ENCODE data around the gene CARS1.

The CARS1 gene

DNA sequence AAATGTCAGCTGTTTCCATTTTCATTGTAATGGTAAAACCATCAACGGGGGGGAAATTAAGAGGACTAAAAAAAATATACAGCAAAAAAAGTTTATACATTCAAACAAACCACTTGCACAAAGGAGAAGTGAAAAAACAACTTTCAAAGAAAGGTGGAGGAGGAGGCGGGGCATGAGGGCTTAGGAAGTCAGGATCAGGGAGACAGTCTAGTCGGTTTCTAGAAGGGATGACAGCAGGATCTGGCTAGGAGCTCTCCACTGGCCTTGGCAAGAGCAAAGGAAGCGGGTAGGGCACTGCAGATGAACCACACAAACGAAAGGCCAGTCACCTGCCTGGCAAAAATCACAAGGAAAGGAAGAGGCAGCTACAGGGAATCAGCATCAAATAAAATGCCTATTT, 96.1 kb downstream of the CARS1 start:
- Histone ChIP-seq H3K4me3 (ENCODE audit: severe bottlenecking) (no peak overlapping the region), H3K9me3 (ENCODE audit: severe bottlenecking) (no peaks in the 10 kb centered on the region), H3K36me3 (ENCODE audit: low read depth) (peaks cover 98% of the 10 kb centered on the region), H3K27ac (ENCODE audit: poor library complexity, severe bottlenecking) (no peak overlapping the region), H3K4me1 (ENCODE audit: insufficient read depth, poor library complexity, severe bottlenecking) (peaks cover 5% of the 10 kb centered on the region), H3K27me3 (ENCODE audit: insufficient read depth, poor library complexity, severe bottlenecking) (no peaks in the 10 kb centered on the region)
- no peak for DNase-seq (ENCODE audit: low spot score)
- TF ChIP-seq, protein P1, sequence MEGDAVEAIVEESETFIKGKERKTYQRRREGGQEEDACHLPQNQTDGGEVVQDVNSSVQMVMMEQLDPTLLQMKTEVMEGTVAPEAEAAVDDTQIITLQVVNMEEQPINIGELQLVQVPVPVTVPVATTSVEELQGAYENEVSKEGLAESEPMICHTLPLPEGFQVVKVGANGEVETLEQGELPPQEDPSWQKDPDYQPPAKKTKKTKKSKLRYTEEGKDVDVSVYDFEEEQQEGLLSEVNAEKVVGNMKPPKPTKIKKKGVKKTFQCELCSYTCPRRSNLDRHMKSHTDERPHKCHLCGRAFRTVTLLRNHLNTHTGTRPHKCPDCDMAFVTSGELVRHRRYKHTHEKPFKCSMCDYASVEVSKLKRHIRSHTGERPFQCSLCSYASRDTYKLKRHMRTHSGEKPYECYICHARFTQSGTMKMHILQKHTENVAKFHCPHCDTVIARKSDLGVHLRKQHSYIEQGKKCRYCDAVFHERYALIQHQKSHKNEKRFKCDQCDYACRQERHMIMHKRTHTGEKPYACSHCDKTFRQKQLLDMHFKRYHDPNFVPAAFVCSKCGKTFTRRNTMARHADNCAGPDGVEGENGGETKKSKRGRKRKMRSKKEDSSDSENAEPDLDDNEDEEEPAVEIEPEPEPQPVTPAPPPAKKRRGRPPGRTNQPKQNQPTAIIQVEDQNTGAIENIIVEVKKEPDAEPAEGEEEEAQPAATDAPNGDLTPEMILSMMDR (IDR thresholded peaks at IDR 0.05; ENCODE audit: poor library complexity, severe bottlenecking) = no peak
- ATAC-seq (ENCODE audit: low read depth) = no peak

DNA sequence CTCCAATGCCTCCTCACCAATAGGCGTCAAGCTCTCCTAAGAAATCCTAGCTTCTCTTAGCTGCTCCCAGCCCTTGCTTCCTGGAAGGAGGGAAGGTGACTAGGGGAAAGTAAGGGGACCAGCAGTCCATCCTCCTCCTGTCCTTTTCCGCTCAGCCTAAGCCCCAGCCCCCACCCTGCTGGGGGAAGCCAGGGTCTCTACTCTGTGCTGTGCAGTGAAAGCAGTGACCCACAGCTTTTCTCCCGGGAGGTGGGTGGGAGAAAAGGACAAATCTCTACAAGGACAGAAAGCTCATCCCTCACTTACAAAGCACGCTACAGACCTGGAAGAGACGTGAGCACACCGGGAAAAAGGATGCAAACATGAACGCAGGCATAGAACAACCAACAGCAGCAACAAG, 97.1 kb downstream of the CARS1 start:
- Histone ChIP-seq H3K27ac (ENCODE audit: poor library complexity, severe bottlenecking) (no peak overlapping the region), H3K4me3 (ENCODE audit: severe bottlenecking) (no peak overlapping the region), H3K36me3 (ENCODE audit: low read depth) (peaks cover 98% of the 10 kb centered on the region), H3K9me3 (ENCODE audit: severe bottlenecking) (no peaks in the 10 kb centered on the region), H3K27me3 (ENCODE audit: insufficient read depth, poor library complexity, severe bottlenecking) (no peaks in the 10 kb centered on the region), H3K4me1 (ENCODE audit: insufficient read depth, poor library complexity, severe bottlenecking) (peaks cover 5% of the 10 kb centered on the region)
- ATAC-seq (ENCODE audit: low read depth) (no peak), DNase-seq (ENCODE audit: low spot score) (no peak)
- TF ChIP-seq, protein P1 (IDR thresholded peaks at IDR 0.05; ENCODE audit: poor library complexity, severe bottlenecking) = no peak

DNA sequence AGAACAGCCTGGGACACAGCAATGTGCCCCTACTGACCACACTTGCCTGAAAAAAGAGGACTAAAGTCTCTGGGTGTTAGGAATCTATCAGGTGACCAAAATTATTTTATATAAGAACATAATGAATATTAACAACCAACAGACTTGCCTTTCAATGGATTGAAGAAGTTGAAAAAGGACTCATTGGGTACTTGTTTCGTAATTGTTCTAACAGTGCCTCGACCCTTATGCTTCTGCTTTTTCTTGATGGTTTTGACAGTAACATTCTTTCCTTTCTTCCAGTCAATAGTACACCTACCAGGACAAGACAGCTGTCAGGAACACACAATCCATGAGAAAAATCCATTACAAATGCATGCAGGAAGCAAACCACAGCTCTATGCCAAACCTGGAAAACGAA, 99.0 kb downstream of the CARS1 start:
- Histone ChIP-seq H3K4me3 (ENCODE audit: severe bottlenecking) (no peak overlapping the region), H3K4me1 (ENCODE audit: insufficient read depth, poor library complexity, severe bottlenecking) (peaks cover under 1% of the 10 kb centered on the region), H3K27ac (ENCODE audit: poor library complexity, severe bottlenecking) (no peak overlapping the region), H3K9me3 (ENCODE audit: severe bottlenecking) (no peaks in the 10 kb centered on the region), H3K27me3 (ENCODE audit: insufficient read depth, poor library complexity, severe bottlenecking) (no peaks in the 10 kb centered on the region), H3K36me3 (ENCODE audit: low read depth) (peaks cover 98% of the 10 kb centered on the region)
- DNase-seq (ENCODE audit: low spot score) = no peak
- no peak for ATAC-seq (ENCODE audit: low read depth)
- TF ChIP-seq, protein P1 (IDR thresholded peaks at IDR 0.05; ENCODE audit: poor library complexity, severe bottlenecking) = no peak

DNA sequence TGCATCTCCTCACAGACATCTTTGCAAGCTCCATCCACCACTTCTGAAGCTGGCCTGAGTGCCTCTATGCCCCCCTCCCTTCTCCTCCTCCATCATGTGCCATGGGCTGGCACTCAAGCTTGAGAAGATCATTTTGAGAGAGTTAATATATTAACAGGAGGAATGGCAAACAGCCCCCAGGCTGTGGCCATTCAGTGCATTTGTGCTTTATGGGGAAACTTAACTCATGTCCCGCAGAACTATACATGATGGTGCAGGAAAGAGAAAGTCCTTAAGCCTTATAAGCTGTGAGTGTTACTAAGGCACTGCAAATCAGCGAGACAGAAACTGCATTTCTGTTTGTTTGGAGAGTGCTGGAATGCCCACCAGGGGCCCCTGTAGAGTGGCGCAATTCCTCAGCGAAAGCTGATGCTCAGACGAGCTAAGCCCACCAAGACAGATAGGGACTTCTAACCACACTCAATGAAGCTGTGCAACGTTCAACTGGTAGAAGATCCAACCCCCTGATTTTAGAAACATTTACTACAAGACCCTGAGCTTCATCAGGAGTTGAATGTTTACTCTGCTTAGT, 101.2 kb downstream of the CARS1 start:
- TF ChIP-seq, protein P1 (IDR thresholded peaks at IDR 0.05; ENCODE audit: poor library complexity, severe bottlenecking) = no peak
- no peaks in the 10 kb centered on the region for H3K9me3 ChIP-seq (ENCODE audit: severe bottlenecking)
- no peak overlapping the region for H3K4me3 ChIP-seq (ENCODE audit: severe bottlenecking)
- no peak for DNase-seq (ENCODE audit: low spot score)
- H3K4me1 ChIP-seq (ENCODE audit: insufficient read depth, poor library complexity, severe bottlenecking) = peaks cover 8% of the 10 kb centered on the region
- H3K27ac ChIP-seq (ENCODE audit: poor library complexity, severe bottlenecking) = no peak overlapping the region
- no peak for ATAC-seq (ENCODE audit: low read depth)
- no peaks in the 10 kb centered on the region for H3K27me3 ChIP-seq (ENCODE audit: insufficient read depth, poor library complexity, severe bottlenecking)
- H3K36me3 ChIP-seq (ENCODE audit: low read depth) = peaks cover 100% of the 10 kb centered on the region

DNA sequence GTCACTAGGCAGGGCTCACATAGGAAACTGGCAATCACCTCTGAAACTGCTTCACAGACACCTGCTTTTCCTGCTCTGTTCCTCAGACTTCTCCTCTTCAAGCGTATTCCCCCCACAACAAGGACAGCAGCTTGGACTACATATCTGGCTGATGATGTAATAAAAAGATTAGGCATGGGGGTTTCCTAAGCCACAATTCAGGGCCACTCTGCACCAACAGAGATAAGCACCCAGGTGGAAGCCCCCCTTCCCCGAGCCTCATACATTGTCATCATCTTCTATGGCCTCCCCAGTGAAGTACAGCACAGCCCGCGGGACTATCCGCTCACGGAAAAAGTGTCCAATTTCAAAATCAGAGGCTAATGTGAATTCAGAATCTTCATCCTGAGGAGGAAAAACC, 103.0 kb downstream of the CARS1 start:
- Histone ChIP-seq H3K36me3 (ENCODE audit: low read depth) (peaks cover 100% of the 10 kb centered on the region), H3K4me3 (ENCODE audit: severe bottlenecking) (no peak overlapping the region), H3K9me3 (ENCODE audit: severe bottlenecking) (no peaks in the 10 kb centered on the region), H3K27ac (ENCODE audit: poor library complexity, severe bottlenecking) (no peak overlapping the region), H3K4me1 (ENCODE audit: insufficient read depth, poor library complexity, severe bottlenecking) (peaks cover 8% of the 10 kb centered on the region), H3K27me3 (ENCODE audit: insufficient read depth, poor library complexity, severe bottlenecking) (no peaks in the 10 kb centered on the region)
- ATAC-seq (ENCODE audit: low read depth) = no peak
- TF ChIP-seq, protein P1 (IDR thresholded peaks at IDR 0.05; ENCODE audit: poor library complexity, severe bottlenecking) = no peak
- DNase-seq (ENCODE audit: low spot score) = no peak
